Lower lobe of right lung (tissue), 2 donors: ENCODE results near the gene FBXW2. TPM values are rescaled to one million over a fixed set of nuclear protein-coding genes. Genes with fewer than 3 reads are reported as not detected.

Experiments
- ATAC-seq, 2 donors: fragments of 200-7000 bp; cut with Tn5 transposase; one replicate each; pipeline ENCODE4 v1.9.1; 2020 to 2022; ENCODE audit warnings: mild to moderate bottlenecking in 2 of 2, moderate library complexity in 2 of 2
- DNase-seq: peaks from one replicate; pipeline ENCODE4 v3.0.0-alpha.2; 2020
- H3K27ac ChIP-seq: fragments of 200-600 bp; one replicate; pipeline ENCODE4 v1.8.0; 2022
- H3K27me3 ChIP-seq: fragments of 200-600 bp; one replicate; pipeline ENCODE4 v1.8.0; 2022; ENCODE audit warnings: low read depth
- H3K36me3 ChIP-seq: fragments of 200-600 bp; one replicate; pipeline ENCODE4 v1.8.0; 2022; ENCODE audit warnings: mild to moderate bottlenecking
- H3K4me1 ChIP-seq: fragments of 200-600 bp; one replicate; pipeline ENCODE4 v1.8.0; 2022
- H3K4me3 ChIP-seq: fragments of 200-600 bp; one replicate; pipeline ENCODE4 v1.8.0; 2022; ENCODE audit warnings: mild to moderate bottlenecking
- H3K9me3 ChIP-seq: fragments of 200-600 bp; one replicate; pipeline ENCODE4 v1.8.0; 2022
- CTCF ChIP-seq: fragments of 200-600 bp; IDR thresholded peaks from one replicate; pipeline ENCODE4 v1.8.0; 2022; ENCODE audit warnings: antibody characterized with exemption, mild to moderate bottlenecking
- intact Hi-C: fragments of 100-400 bp; cut with DNase I; formaldehyde crosslinking; loops from one replicate; pipeline ENCODE4 v1.11.0; 2022
- total RNA-seq: library from RNA; stranded (reverse); fragmentation: NEBNext Ultra II Directional; extraction: Animal tissue kit (Norgen Biotek cat#: 25700); gene quantifications from one replicate; pipeline ENCODE4 v1.2.1, GENCODE V29; 2021
- donor health status: DM: no; HTN: yes; CAD: no; lungs with severe emphysema.

The FBXW2 gene
- total RNA-seq, 1 donor from 2014 or later = 76.7 TPM

- no peak overlapping the region for H3K4me3 ChIP-seq
- DNase-seq (no peak), ATAC-seq (peak in 1 of 2 donors; percentile 32)
- H3K27ac ChIP-seq = no peak overlapping the region
- H3K27me3 ChIP-seq = no peaks in the 10 kb centered on the region
- no peaks in the 10 kb centered on the region for H3K36me3 ChIP-seq
- H3K4me1 ChIP-seq = no peaks in the 10 kb centered on the region
- no peaks in the 10 kb centered on the region for H3K9me3 ChIP-seq
- intact Hi-C loops = no loop called here
- TF ChIP-seq CTCF = no peak
These were observed 52.0 kb downstream of the FBXW2 start for GRCh38 chr9:120741191-120741590.

- TF ChIP-seq CTCF = no peak
- Histone ChIP-seq H3K4me1 (peaks cover 9% of the 10 kb centered on the region), H3K27ac (no peak overlapping the region), H3K4me3 (no peak overlapping the region), H3K9me3 (no peaks in the 10 kb centered on the region), H3K27me3 (no peaks in the 10 kb centered on the region), H3K36me3 (no peaks in the 10 kb centered on the region)
- ATAC-seq = no peak
- no peak for DNase-seq
- intact Hi-C loops = no loop called here
These were observed 53.1 kb downstream of the FBXW2 start for GRCh38 chr9:120740132-120740531.

GRCh38 chr9:120737416-120738165 lies 55.6 kb downstream of the FBXW2 start:
- Histone ChIP-seq H3K27ac (no peak overlapping the region), H3K27me3 (no peaks in the 10 kb centered on the region), H3K9me3 (no peaks in the 10 kb centered on the region), H3K4me3 (no peak overlapping the region), H3K4me1 (peaks cover 31% of the 10 kb centered on the region), H3K36me3 (no peaks in the 10 kb centered on the region)
- TF ChIP-seq CTCF = no peak
- no peak for DNase-seq
- intact Hi-C loops = no loop called here
- no peak for ATAC-seq

GRCh38 chr9:120736881-120737280 lies 56.3 kb downstream of the FBXW2 start:
- Histone ChIP-seq H3K4me3 (no peak overlapping the region), H3K4me1 (peaks cover 36% of the 10 kb centered on the region), H3K36me3 (no peaks in the 10 kb centered on the region), H3K27me3 (no peaks in the 10 kb centered on the region), H3K9me3 (no peaks in the 10 kb centered on the region), H3K27ac (peak overlapping the region; percentile 51)
- DNase-seq = no peak
- TF ChIP-seq CTCF = no peak
- intact Hi-C loops = no loop called here
- ATAC-seq = no peak

- no peaks in the 10 kb centered on the region for H3K36me3 ChIP-seq
- TF ChIP-seq CTCF = no peak
- no peaks in the 10 kb centered on the region for H3K27me3 ChIP-seq
- ATAC-seq (peak; percentile 66 to 74), DNase-seq (peak; percentile 83)
- no peaks in the 10 kb centered on the region for H3K9me3 ChIP-seq
- no peak overlapping the region for H3K4me3 ChIP-seq
- H3K4me1 ChIP-seq = peaks cover 49% of the 10 kb centered on the region
- intact Hi-C loops = no loop called here
- H3K27ac ChIP-seq = peak overlapping the region; percentile 84
These were observed 57.6 kb downstream of the FBXW2 start for GRCh38 chr9:120735415-120736126.
